ENCODE results near the gene KLHL29.

DNA sequence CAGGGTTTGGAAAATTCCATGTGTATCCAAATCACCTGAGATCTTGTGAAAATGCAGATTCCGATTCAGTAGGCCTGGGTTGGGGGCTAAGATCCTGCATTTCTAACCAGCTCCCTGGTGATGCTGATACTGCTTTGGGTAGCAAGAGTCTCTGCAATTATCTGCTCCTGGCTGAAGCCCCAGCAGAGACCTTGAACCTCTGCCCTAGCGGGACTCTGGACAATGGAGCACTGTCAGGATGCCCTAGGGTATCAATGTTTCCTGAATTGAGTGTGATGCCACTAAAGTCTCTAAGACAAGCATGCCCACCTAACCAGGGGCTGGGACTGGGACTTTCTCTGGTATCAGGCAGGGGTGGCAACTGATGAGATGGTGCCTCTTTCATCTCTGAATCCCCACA, 49.4 kb upstream of the KLHL29 start:
- TF ChIP-seq, protein P1, sequence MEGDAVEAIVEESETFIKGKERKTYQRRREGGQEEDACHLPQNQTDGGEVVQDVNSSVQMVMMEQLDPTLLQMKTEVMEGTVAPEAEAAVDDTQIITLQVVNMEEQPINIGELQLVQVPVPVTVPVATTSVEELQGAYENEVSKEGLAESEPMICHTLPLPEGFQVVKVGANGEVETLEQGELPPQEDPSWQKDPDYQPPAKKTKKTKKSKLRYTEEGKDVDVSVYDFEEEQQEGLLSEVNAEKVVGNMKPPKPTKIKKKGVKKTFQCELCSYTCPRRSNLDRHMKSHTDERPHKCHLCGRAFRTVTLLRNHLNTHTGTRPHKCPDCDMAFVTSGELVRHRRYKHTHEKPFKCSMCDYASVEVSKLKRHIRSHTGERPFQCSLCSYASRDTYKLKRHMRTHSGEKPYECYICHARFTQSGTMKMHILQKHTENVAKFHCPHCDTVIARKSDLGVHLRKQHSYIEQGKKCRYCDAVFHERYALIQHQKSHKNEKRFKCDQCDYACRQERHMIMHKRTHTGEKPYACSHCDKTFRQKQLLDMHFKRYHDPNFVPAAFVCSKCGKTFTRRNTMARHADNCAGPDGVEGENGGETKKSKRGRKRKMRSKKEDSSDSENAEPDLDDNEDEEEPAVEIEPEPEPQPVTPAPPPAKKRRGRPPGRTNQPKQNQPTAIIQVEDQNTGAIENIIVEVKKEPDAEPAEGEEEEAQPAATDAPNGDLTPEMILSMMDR (conservative IDR thresholded peaks at IDR 0.05; ENCODE audit: low read length): no peak
- no peak for TF ChIP-seq EZH2phosphoT487 (IDR thresholded peaks at IDR 0.05; ENCODE audit: borderline replicate concordance, low read depth, low read length)

Data from OCI-LY7 (cell line).